DND-41 (cell line): ENCODE measurements around the gene TMEM202.
"Not testable (repeated sequence)": the region's sequence is repeated elsewhere in the genome, so short reads cannot be mapped to it uniquely, and the experiment has no call there.

Source experiments
- EZH2 ChIP-seq: IDR thresholded peaks from 3 replicates; pipeline ENCODE4 v1.6.1; 2012; ENCODE audit warnings: borderline replicate concordance, low read depth, mild to moderate bottlenecking, moderate library complexity, low read length, inconsistent platforms; ENCODE audit not compliant: severe bottlenecking
- TF ChIP-seq, protein P1 (sequence below): IDR thresholded peaks from 2 replicates; pipeline ENCODE4 v1.5.1; 2012; ENCODE audit warnings: borderline replicate concordance, low read length, moderate library complexity, mild to moderate bottlenecking; ENCODE audit not compliant: poor library complexity, severe bottlenecking; ENCODE audit errors: extremely low read depth

GRCh38 chr15:72413337-72413736, 15.2 kb downstream of the TMEM202 start:
- TF ChIP-seq, protein P1, sequence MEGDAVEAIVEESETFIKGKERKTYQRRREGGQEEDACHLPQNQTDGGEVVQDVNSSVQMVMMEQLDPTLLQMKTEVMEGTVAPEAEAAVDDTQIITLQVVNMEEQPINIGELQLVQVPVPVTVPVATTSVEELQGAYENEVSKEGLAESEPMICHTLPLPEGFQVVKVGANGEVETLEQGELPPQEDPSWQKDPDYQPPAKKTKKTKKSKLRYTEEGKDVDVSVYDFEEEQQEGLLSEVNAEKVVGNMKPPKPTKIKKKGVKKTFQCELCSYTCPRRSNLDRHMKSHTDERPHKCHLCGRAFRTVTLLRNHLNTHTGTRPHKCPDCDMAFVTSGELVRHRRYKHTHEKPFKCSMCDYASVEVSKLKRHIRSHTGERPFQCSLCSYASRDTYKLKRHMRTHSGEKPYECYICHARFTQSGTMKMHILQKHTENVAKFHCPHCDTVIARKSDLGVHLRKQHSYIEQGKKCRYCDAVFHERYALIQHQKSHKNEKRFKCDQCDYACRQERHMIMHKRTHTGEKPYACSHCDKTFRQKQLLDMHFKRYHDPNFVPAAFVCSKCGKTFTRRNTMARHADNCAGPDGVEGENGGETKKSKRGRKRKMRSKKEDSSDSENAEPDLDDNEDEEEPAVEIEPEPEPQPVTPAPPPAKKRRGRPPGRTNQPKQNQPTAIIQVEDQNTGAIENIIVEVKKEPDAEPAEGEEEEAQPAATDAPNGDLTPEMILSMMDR: not testable (repeated sequence)
- not testable (repeated sequence) for TF ChIP-seq EZH2
